BE2C (cell line): ENCODE data around the gene UNC45A.

Experiments used
- DNase-seq: peaks from one replicate; pipeline ENCODE4 v3.0.0-alpha.2; 2020
- H3K27me3 ChIP-seq: fragments of 250-450 bp; sonication (Bioruptor Pico); 2 replicates; pipeline ENCODE4 v1.5.1; 2020; ENCODE audit warnings: mild to moderate bottlenecking
- H3K36me3 ChIP-seq: fragments of 250-450 bp; sonication (Bioruptor Pico); 2 replicates; pipeline ENCODE4 v1.5.1; 2020; ENCODE audit warnings: mild to moderate bottlenecking
- H3K4me1 ChIP-seq: fragments of 250-450 bp; sonication (Bioruptor Pico); 2 replicates; pipeline ENCODE4 v1.5.1; 2020
- H3K4me3 ChIP-seq: 2 replicates; pipeline ENCODE4 v1.5.1; 2011; ENCODE audit warnings: low read depth, low read length
- H3K9me3 ChIP-seq: fragments of 250-450 bp; sonication (Bioruptor Pico); 2 replicates; pipeline ENCODE4 v1.5.1; 2020
- CTCF ChIP-seq: IDR thresholded peaks from 2 replicates; pipeline ENCODE4 v1.5.1; 2012; ENCODE audit warnings: mild to moderate bottlenecking, low read depth, low read length

Gene UNC45A

GRCh38 chr15:90998737-90999136 lies 63.7 kb downstream of the UNC45A start:
- no peak for DNase-seq
- no peak for TF ChIP-seq CTCF
- no peaks in the 10 kb centered on the region for H3K4me1 ChIP-seq
- H3K4me3 ChIP-seq, result no peak overlapping the region
- no peaks in the 10 kb centered on the region for H3K9me3 ChIP-seq
- H3K36me3 ChIP-seq, result peaks cover 30% of the 10 kb centered on the region
- no peaks in the 10 kb centered on the region for H3K27me3 ChIP-seq

GRCh38 chr15:91001209-91001608 lies 66.1 kb downstream of the UNC45A start:
- no peak for DNase-seq
- Histone ChIP-seq H3K4me3 (no peak overlapping the region), H3K36me3 (peaks cover 27% of the 10 kb centered on the region), H3K27me3 (no peaks in the 10 kb centered on the region), H3K4me1 (no peaks in the 10 kb centered on the region), H3K9me3 (no peaks in the 10 kb centered on the region)
- TF ChIP-seq CTCF, result no peak
